Measurements from ENCODE around the gene SERINC5.
A peak's percentile ranks its signal among the peaks of the same experiment; 100 is the strongest.

SERINC5 gene

DNA sequence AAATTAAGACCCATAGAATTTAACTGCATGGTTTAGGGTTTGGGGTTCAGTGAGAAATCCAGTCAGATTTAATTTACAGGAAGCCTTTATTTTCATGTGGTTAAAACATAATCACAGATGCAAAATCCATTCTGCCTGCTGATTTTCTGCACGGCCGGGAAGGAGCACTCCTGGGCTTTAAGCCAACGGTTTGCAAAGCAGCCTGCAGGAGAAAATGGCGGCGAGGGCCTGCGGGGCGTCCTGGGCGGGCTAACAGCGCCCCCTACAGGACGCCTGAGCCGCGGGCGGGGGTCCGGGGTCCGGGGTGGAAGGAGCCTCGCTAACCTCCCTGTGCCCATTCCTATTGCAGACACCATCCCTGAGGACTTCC lies 173.1 kb downstream of the SERINC5 start:
- H3K4me1 Mint-ChIP-seq, result peaks cover 6% of the 10 kb centered on the region
- H3K36me3 Mint-ChIP-seq, result no peaks in the 10 kb centered on the region
- no peak overlapping the region for H3K27ac Mint-ChIP-seq
- H3K9me3 Mint-ChIP-seq, result no peaks in the 10 kb centered on the region
- DNase-seq (ENCODE audit: low spot score in 2 of 2) (peak; percentile 39 to 80), ATAC-seq (peak; percentile 52)
- peak overlapping the region; percentile 36 for H3K4me3 Mint-ChIP-seq

DNA sequence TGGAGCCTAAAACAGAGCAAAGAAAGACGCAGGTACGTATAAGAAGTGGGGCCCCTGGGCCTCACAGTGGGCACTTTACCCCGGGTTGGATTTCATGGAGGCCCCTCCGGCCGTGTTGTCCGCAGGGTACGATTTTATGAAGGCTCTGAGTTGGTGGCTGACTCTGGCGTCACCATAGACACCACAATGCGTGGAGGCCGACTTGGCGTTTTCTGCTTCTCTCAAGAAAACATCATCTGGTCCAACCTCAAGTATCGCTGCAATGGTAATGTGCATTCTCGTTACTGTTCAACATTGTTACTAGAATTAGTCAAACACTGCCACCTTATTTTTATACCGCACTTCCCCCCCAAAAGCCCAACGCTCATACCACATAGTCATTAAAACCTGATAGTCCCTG lies 173.6 kb downstream of the SERINC5 start:
- Mint-ChIP-seq H3K4me1 (peaks cover 6% of the 10 kb centered on the region), H3K27ac (no peak overlapping the region), H3K36me3 (no peaks in the 10 kb centered on the region), H3K4me3 (peak overlapping the region; percentile 36), H3K9me3 (no peaks in the 10 kb centered on the region)
- DNase-seq (ENCODE audit: low spot score in 2 of 2), result no peak
- ATAC-seq, result peak; percentile 52

DNA sequence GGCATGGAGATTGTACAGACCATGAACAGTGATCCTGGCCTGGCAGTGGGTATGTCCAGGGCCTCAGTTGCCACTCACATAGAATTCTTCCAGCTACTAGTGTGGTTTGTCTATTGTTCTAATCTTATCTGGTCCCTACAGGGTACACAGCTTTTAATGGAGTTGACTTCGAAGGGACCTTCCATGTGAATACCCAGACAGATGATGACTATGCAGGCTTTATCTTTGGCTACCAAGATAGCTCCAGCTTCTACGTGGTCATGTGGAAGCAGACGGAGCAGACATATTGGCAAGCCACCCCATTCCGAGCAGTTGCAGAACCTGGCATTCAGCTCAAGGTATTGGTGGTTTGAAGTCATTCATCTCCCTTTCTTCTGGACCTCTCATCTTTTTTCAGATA lies 176.9 kb downstream of the SERINC5 start:
- H3K9me3 Mint-ChIP-seq, result no peaks in the 10 kb centered on the region
- H3K4me3 Mint-ChIP-seq, result no peak overlapping the region
- no peak overlapping the region for H3K27ac Mint-ChIP-seq
- H3K36me3 Mint-ChIP-seq, result no peaks in the 10 kb centered on the region
- ATAC-seq (no peak), DNase-seq (ENCODE audit: low spot score in 2 of 2) (no peak)
- H3K4me1 Mint-ChIP-seq, result peaks cover 6% of the 10 kb centered on the region

DNA sequence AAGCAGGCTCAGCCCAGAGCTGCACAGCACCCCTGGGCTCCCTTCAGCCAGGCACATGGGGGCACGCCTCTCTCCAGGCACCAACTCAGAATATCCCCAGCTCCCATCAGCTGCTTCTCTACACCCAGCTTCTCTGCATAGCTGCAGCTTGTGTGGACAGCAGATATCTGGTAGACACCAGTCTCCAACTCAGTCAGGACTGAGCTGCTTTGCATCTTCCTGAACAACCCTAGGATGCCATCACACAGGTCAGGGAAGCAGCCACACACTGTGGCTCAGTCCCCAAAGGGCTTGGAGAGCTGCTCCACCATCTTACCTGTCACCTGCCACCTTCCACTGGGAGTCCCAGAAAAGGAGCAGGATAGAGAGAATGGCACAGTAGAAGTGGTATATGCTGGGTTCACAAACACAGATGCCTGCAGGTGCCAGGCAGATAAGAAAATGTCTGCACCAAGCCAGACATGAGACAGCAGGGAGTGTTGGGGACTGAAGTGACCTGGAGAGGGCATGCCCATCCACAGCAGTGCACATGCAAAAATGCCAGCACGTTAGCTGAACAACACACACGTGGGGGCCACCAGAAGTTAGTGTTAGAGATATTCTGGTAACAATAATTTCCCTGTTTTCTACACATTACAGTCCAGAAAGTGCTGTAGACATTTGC lies 178.7 kb downstream of the SERINC5 start:
- H3K4me3 Mint-ChIP-seq, result no peak overlapping the region
- H3K9me3 Mint-ChIP-seq, result no peaks in the 10 kb centered on the region
- no peaks in the 10 kb centered on the region for H3K4me1 Mint-ChIP-seq
- H3K36me3 Mint-ChIP-seq, result no peaks in the 10 kb centered on the region
- ATAC-seq (peak; percentile 27), DNase-seq (ENCODE audit: low spot score in 2 of 2) (no peak)
- peak overlapping the region; percentile 60 for H3K27ac Mint-ChIP-seq

DNA sequence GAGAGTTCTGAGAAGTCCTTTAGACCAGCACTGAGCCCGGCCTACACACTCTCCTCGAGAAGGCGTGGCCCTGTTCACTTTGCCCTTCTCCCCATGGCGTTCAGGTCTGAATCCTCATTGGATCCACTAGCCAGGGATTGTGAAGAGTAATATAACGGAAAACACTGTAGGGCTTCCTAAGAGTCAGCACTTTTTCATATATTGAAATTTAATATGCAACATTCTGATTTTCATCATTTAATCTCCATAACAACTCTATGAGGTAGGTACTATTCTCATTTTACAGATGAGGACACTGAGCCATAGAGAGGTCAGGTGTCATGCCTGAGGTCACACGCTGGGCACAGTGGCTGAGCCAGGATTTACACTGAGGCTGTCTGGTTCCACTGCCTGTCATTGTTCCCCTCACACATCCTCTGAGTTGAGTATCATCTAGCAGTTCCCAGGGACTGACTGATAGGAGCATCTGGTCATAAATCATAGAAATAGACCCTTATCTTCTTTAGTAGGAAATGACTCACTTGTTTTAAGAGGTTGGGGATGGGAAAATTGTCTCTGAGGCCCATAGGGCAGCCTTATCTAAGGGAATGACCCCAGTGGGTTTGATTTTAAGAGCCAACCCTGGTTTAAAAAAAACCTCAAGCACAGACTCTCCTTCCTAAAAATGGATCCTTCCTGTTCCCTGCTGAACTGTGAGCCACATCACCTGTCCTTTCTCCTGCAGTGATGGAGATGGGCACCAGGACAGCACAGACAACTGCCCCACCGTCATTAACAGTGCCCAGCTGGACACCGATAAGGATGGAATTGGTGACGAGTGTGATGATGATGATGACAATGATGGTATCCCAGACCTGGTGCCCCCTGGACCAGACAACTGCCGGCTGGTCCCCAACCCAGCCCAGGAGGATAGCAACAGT lies 179.5 kb downstream of the SERINC5 start:
- H3K36me3 Mint-ChIP-seq, result no peaks in the 10 kb centered on the region
- ATAC-seq (no peak), DNase-seq (ENCODE audit: low spot score in 2 of 2) (no peak)
- no peak overlapping the region for H3K27ac Mint-ChIP-seq
- no peaks in the 10 kb centered on the region for H3K9me3 Mint-ChIP-seq
- H3K4me3 Mint-ChIP-seq, result no peak overlapping the region
- H3K4me1 Mint-ChIP-seq, result no peaks in the 10 kb centered on the region

DNA sequence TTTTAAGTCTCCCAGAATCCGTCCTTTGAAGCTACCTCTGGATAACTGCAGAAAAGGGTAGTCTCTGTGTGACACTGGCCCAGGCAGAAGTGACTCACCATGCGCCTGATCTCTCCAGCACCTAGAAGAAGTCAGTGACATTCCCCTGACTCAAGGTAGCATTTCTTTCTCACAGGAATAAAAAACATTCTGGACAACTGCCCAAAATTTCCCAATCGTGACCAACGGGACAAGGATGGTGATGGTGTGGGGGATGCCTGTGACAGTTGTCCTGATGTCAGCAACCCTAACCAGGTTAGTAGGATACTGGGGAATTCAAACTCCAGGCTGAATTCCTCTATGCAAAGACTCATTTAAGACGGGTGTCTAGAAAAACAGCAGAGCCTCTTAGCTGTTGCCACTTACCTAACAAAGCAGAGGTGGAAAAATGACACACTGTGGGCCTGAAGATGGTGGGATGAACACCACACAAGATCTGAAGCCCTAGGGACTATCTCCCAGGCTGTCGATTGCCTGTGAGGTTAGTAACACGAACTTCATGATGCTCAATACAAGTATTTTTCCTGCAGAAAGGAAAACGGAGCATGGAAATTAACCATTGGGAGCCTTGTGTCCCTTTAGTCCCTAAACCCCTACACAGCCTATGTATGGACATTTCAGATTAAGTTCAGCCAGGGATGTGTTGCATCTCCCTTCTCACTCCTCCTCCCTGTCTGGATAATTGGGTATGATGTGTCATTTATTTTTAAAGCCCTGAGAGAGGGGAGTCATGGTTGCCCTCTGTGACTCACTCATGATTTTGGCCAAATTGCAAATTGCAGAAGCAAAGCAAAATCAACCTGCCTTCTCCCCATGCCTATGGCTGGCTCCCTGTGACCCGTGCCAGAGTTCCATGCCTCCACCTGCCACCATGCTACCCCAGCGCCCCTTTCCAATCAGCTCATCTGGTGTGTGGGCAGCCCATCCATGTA lies 183.5 kb downstream of the SERINC5 start:
- no peak for ATAC-seq
- peaks cover 12% of the 10 kb centered on the region for H3K4me1 Mint-ChIP-seq
- H3K36me3 Mint-ChIP-seq, result no peaks in the 10 kb centered on the region
- no peak overlapping the region for H3K27ac Mint-ChIP-seq
- H3K9me3 Mint-ChIP-seq, result no peaks in the 10 kb centered on the region
- DNase-seq (ENCODE audit: low spot score in 2 of 2), result no peak
- no peak overlapping the region for H3K4me3 Mint-ChIP-seq

DNA sequence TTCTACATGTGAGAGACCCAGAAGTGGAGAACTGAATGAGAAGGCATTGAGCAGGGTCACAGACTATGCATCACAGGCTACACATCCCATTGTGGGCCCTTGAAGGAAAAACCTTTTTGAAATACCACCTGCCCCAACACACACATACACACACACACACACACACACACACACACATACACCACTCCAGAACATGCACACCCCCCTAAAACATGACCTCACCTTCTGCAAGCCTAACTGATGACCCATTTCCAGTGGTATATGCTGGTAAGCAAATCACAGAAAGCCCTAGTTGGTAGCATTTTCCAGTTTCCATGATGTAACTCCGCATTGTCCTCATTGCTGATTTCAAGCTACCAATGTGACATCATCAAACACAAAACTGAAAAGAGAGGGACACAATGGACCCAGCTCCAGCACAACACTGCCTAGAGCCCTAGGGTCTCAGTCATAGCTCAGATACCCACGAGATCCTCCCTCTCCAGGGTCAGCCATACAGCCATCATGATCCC lies 184.3 kb downstream of the SERINC5 start:
- Mint-ChIP-seq H3K36me3 (no peaks in the 10 kb centered on the region), H3K4me3 (no peak overlapping the region), H3K27ac (peak overlapping the region; percentile 27), H3K4me1 (peaks cover 12% of the 10 kb centered on the region), H3K9me3 (no peaks in the 10 kb centered on the region)
- ATAC-seq (no peak), DNase-seq (ENCODE audit: low spot score in 2 of 2) (no peak)

DNA sequence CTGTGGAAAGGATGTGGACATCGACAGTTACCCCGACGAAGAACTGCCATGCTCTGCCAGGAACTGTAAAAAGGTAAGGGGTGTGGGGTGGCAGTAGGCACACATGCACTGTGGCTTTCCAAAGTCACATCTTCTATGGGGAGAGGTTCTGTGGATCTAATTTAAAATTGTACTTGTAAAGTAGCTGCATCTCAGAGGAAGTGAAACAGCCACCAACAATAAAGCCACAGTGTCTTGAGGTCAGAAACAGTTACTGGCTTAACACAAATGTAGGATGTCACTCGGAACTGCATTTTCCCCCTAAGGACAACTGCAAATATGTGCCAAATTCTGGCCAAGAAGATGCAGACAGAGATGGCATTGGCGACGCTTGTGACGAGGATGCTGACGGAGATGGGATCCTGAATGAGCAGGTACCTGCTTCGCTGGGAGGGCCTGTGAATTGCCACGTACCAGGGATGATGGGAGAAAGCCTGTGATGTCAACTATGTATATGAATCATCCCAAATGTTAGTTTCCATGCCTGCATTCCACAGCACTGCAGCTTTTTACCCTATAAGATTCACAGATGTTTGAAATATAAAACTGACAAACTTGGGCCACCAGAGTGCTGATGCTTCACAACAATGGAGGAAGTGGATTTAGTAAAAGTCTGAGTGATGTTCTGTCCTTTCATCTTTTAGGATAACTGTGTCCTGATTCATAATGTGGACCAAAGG lies 185.4 kb downstream of the SERINC5 start:
- Mint-ChIP-seq H3K9me3 (no peaks in the 10 kb centered on the region), H3K4me3 (no peak overlapping the region), H3K36me3 (no peaks in the 10 kb centered on the region), H3K27ac (peak overlapping the region; percentile 50), H3K4me1 (peaks cover 12% of the 10 kb centered on the region)
- ATAC-seq, result peak; percentile 19
- DNase-seq (ENCODE audit: low spot score in 2 of 2), result no peak

DNA sequence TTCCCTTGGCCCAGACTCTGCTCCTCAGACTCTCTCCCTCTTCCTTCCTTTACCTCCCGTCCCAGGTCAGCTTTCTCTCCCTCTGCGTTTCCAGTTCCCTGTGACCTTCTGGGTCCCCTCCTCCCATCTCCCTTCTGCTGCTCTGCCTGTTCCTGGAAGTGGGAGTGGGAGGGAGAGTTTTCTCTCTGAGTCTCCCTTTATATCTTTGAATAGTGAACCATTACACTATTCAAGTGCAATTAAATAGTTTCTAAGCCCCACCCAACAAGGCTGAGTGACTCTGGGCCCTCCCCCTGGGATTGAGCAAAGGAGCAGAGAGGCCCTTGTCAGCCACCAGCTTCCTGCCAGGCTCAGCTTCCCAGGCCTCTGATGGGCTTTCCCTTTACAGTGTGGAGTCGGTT lies 185.9 kb downstream of the SERINC5 start:
- no peaks in the 10 kb centered on the region for H3K9me3 Mint-ChIP-seq
- peaks cover 12% of the 10 kb centered on the region for H3K4me1 Mint-ChIP-seq
- DNase-seq (ENCODE audit: low spot score in 2 of 2), result no peak
- no peak for ATAC-seq
- no peak overlapping the region for H3K4me3 Mint-ChIP-seq
- H3K27ac Mint-ChIP-seq, result peak overlapping the region; percentile 50
- H3K36me3 Mint-ChIP-seq, result no peaks in the 10 kb centered on the region

DNA sequence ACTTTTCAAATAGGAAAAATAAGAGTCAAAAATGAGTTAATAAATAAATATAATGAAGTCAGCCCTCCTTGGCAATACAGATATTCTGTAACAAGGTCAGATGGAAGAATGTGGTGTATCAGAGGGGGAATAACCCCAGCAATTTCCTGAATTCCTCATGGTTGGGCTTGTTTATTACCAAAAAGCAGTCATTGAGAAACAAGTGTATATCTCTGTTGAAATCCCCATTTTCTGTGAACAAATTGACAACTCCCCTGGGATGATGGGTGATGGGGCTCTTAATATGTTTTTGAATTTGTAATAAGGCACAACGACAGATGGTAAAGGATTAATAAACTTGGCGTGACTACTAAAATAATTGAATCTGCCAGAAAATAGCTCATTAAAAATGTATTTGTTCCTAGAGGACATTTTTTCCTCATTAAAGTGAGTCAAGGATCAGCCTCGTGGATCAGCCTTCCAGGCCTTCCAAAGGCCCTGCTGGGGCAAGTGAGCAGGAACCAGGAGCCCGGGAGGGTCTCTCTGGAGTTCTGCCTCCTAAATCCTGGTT lies 186.5 kb downstream of the SERINC5 start:
- no peaks in the 10 kb centered on the region for H3K9me3 Mint-ChIP-seq
- no peak for ATAC-seq
- H3K4me1 Mint-ChIP-seq, result peaks cover 12% of the 10 kb centered on the region
- H3K36me3 Mint-ChIP-seq, result no peaks in the 10 kb centered on the region
- DNase-seq (ENCODE audit: low spot score in 2 of 2), result no peak
- H3K4me3 Mint-ChIP-seq, result no peak overlapping the region
- H3K27ac Mint-ChIP-seq, result peak overlapping the region; percentile 50

DNA sequence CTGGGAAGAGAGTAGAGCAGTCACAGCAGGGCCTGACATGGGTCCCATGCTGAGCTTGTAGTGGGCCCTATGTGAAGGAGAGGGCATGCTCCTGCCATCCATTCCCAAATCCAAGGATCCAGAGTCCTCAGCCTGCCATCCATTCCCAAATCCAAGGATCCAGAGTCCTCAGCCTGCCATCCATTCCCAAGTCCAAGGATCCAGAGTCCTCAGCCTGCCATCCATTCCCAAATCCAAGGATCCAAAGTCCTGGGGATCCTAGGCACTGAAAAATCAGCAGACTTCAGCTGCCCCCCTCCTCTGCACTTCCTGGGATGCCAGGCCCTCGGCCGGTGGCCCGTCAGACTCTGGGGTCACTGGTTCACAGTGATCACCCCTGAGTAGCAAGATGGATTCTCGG lies 187.1 kb downstream of the SERINC5 start:
- Mint-ChIP-seq H3K27ac (no peak overlapping the region), H3K4me3 (no peak overlapping the region), H3K36me3 (no peaks in the 10 kb centered on the region), H3K4me1 (peaks cover 12% of the 10 kb centered on the region), H3K9me3 (no peaks in the 10 kb centered on the region)
- no peak for ATAC-seq
- no peak for DNase-seq (ENCODE audit: low spot score in 2 of 2)

DNA sequence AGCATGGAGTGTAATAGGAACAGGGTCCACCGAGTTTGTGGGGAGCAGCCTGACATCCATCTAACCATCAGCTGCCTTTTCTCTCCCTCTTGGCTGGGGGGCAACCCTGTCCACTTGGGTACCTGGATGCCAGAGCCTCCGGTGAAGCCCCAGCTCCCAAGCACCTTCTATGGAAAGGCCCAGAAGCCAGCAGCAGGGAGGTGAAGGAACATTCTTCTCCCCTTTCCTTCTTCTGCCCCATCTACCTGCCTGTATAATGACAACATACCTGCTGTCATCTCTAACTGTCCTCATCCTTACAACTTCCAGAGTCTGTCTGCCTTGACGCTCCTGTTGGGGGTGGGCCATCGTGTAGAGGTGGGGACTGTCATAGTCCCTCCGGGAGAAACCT lies 187.6 kb downstream of the SERINC5 start:
- Mint-ChIP-seq H3K36me3 (no peaks in the 10 kb centered on the region), H3K4me3 (no peak overlapping the region), H3K9me3 (no peaks in the 10 kb centered on the region), H3K27ac (no peak overlapping the region), H3K4me1 (peaks cover 12% of the 10 kb centered on the region)
- DNase-seq (ENCODE audit: low spot score in 2 of 2), result no peak
- ATAC-seq, result no peak

DNA sequence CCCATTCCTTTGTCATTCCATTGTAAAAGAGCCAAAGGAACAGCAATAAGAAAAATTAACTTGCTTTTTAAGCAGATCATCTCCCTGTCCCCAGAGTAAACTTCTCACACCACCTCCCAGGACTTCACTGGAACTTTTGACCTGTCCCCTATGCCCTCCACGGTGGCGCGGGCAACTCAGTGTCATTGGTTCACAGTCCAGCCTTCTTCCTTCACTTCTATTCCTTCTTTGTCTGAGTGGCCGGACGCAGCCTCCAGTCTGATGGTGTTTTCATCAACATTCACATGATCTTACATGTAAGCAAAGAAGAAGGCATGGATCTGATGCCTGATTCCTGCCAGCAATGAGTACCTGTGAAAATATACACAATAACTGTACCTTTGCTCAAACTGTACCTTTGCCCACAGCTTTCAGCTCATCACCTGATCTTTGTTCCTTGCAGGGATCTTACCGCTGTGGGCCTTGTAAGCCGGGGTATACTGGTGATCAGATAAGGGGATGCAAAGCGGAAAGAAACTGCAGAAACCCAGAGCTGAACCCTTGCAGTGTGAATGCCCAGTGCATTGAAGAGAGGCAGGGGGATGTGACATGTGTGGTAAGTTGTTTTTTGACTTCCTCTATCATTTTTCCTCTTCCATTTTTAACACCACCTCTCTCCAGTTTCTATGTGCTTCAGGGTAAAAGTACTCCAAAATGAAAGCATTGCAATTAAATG lies 188.2 kb downstream of the SERINC5 start:
- H3K4me1 Mint-ChIP-seq, result peaks cover 12% of the 10 kb centered on the region
- ATAC-seq (no peak), DNase-seq (ENCODE audit: low spot score in 2 of 2) (no peak)
- H3K36me3 Mint-ChIP-seq, result no peaks in the 10 kb centered on the region
- no peaks in the 10 kb centered on the region for H3K9me3 Mint-ChIP-seq
- no peak overlapping the region for H3K27ac Mint-ChIP-seq
- H3K4me3 Mint-ChIP-seq, result no peak overlapping the region

DNA sequence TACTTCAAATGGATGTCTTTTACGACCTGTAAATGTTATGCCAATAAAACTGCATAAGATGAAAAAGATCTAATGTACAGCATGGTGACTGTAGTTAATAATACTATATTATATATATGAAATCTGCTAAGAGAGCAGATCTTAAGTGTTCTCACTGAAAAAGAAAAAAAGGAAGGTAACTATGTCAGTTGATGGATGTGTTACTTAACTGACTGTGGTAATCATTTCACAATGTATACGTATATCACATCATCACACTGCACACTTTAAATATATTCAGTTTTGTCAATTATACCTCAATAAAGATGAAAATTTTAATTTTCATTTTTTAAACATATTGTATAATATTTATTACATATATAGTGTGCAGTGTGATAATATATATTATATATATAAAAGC lies 188.8 kb downstream of the SERINC5 start:
- Mint-ChIP-seq H3K36me3 (no peaks in the 10 kb centered on the region), H3K9me3 (no peaks in the 10 kb centered on the region), H3K4me3 (no peak overlapping the region), H3K27ac (no peak overlapping the region), H3K4me1 (peaks cover 12% of the 10 kb centered on the region)
- ATAC-seq (no peak), DNase-seq (ENCODE audit: low spot score in 2 of 2) (no peak)
